Motor neuron (in vitro differentiated cells): ENCODE data around the gene ALDH1A1. TPM values are rescaled to one million over a fixed set of nuclear protein-coding genes. Genes with fewer than 3 reads are reported as not detected.
A peak's percentile ranks its signal among the peaks of the same experiment; 100 is the strongest.

Experiments
- ATAC-seq, 8 experiments: fragments of 200-7000 bp; cut with Tn5 transposase; replicated peaks in 6 of 8; 2 replicates each; pipeline ENCODE4 v1.8.0; 2021; ENCODE audit warnings: mild to moderate bottlenecking in 8 of 8, moderate library complexity in 8 of 8
- H3K27ac ChIP-seq, 2 donors: fragments of 250-450 bp; sonication (Bioruptor Pico); 2 replicates each; pipeline ENCODE4 v1.9.0; 2021; ENCODE audit warnings: antibody characterized with exemption in 2 of 2, mild to moderate bottlenecking in 2 of 2, moderate library complexity in 1 of 2
- H3K4me1 ChIP-seq, 2 donors: fragments of 250-450 bp; sonication (Bioruptor Pico); replicated peaks in 1 of 2; 2 replicates each; pipeline ENCODE4 v1.6.1; 2021; ENCODE audit warnings: antibody characterized with exemption in 2 of 2, mild to moderate bottlenecking in 2 of 2, moderate library complexity in 1 of 2
- H3K4me3 ChIP-seq, 5 donors: fragments of 250-450 bp; sonication (Bioruptor Pico); 2 replicates each; pipeline ENCODE4 v1.9.0; 2021; ENCODE audit warnings: antibody characterized with exemption in 5 of 5, mild to moderate bottlenecking in 5 of 5, moderate library complexity in 4 of 5
- WGBS, 10 experiments: fragments of 450-650 bp; shearing (Covaris generic); methylation state at CpG; one replicate each; pipeline ENCODE4 v1.0.0; 2022; 5-methylcytosine and 5-hydroxymethylcytosine counted together
- in situ Hi-C, 9 experiments: fragments of 400-800 bp; cut with MboI; loops; one replicate each; pipeline ENCODE4 v1.15.0; 2021; ENCODE audit warnings: low sequenced_read_pairs in 9 of 9, low pct_unique_long_range_greater_than_20kb in 2 of 9; ENCODE audit not compliant: unreplicated experiment in 9 of 9
- total RNA-seq, 8 experiments: library from RNA; unstranded; fragments of 300-600 nt; gene quantifications; 2 replicates each; pipeline versions ENCODE4 v1.2.3 to v1.2.4, GENCODE V29; 2022

ALDH1A1 gene
- total RNA-seq, 8 experiments from 2014 or later = 0.14 to 7.8 (median 0.31) TPM; not detected in 3

GRCh38 chr9:72984226-72984947 is 31.5 kb upstream of the ALDH1A1 start:
- ATAC-seq = no peak
- H3K4me3 ChIP-seq = no peak overlapping the region
- no peaks in the 10 kb centered on the region for H3K4me1 ChIP-seq
- 25 to 83% (median 68%) methylated on average over 1 to 2 of the region's 2 CpGs; no CpG with 5 or more reads in 1 of the 10 experiments for WGBS, 10 experiments
- in situ Hi-C loops = no loop called here
- no peak overlapping the region for H3K27ac ChIP-seq

GRCh38 chr9:72983512-72984225 is 30.8 kb upstream of the ALDH1A1 start:
- no peak for ATAC-seq
- no peak overlapping the region for H3K27ac ChIP-seq
- in situ Hi-C loops = no loop called here
- WGBS, 10 experiments = 20 to 82% (median 63%) methylated on average over 1 to 5 of the region's 5 CpGs; no CpG with 5 or more reads in 1 of the 10 experiments
- no peaks in the 10 kb centered on the region for H3K4me1 ChIP-seq
- no peak overlapping the region for H3K4me3 ChIP-seq

GRCh38 chr9:72983056-72983455 is 30.2 kb upstream of the ALDH1A1 start:
- in situ Hi-C loops = no loop called here
- no peaks in the 10 kb centered on the region for H3K4me1 ChIP-seq
- no peak overlapping the region for H3K27ac ChIP-seq
- H3K4me3 ChIP-seq = no peak overlapping the region
- peak in 1 of 8 experiments; percentile 49 for ATAC-seq

GRCh38 chr9:72982146-72982799 is 29.4 kb upstream of the ALDH1A1 start:
- 71 to 100% (median 92%) methylated on average over 1 to 5 of the region's 5 CpGs for WGBS, 10 experiments
- no peak for ATAC-seq
- in situ Hi-C loops = no loop called here
- no peaks in the 10 kb centered on the region for H3K4me1 ChIP-seq
- H3K27ac ChIP-seq = no peak overlapping the region
- H3K4me3 ChIP-seq = no peak overlapping the region

- 69 to 100% (median 97%) methylated on average over 1 to 5 of the region's 5 CpGs; no CpG with 5 or more reads in 1 of the 10 experiments for WGBS, 10 experiments
- H3K27ac ChIP-seq = no peak overlapping the region
- no peaks in the 10 kb centered on the region for H3K4me1 ChIP-seq
- in situ Hi-C loops = no loop called here
- H3K4me3 ChIP-seq = no peak overlapping the region
- no peak for ATAC-seq
Observed at GRCh38 chr9:72981433-72981832, 28.6 kb upstream of the ALDH1A1 start.

- 48 to 92% (median 75%) methylated on average over 3 to 12 of the region's 12 CpGs for WGBS, 10 experiments
- Histone ChIP-seq H3K4me1 (no peaks in the 10 kb centered on the region), H3K4me3 (no peak overlapping the region), H3K27ac (no peak overlapping the region)
- in situ Hi-C loops = no loop called here
- no peak for ATAC-seq
Observed at GRCh38 chr9:72980600-72981265, 27.9 kb upstream of the ALDH1A1 start.

- WGBS, 10 experiments = 76 to 100% (median 93%) methylated on average over 1 to 2 of the region's 2 CpGs; no CpG with 5 or more reads in 1 of the 10 experiments
- Histone ChIP-seq H3K27ac (no peak overlapping the region), H3K4me1 (no peaks in the 10 kb centered on the region), H3K4me3 (no peak overlapping the region)
- in situ Hi-C loops = no loop called here
- no peak for ATAC-seq
Observed at GRCh38 chr9:72980183-72980582, 27.3 kb upstream of the ALDH1A1 start.

GRCh38 chr9:72979405-72980100 is 26.7 kb upstream of the ALDH1A1 start:
- Histone ChIP-seq H3K4me3 (no peak overlapping the region), H3K4me1 (no peaks in the 10 kb centered on the region), H3K27ac (no peak overlapping the region)
- in situ Hi-C loops = no loop called here
- 10 to 100% (median 75%) methylated on average over 1 of the region's 1 CpG; no CpG with 5 or more reads in 3 of the 10 experiments for WGBS, 10 experiments
- no peak for ATAC-seq

- H3K27ac ChIP-seq = no peak overlapping the region
- 0 to 100% (median 83%) methylated on average over 1 of the region's 1 CpG; no CpG with 5 or more reads in 2 of the 10 experiments for WGBS, 10 experiments
- ATAC-seq = peak in 3 of 8 experiments; percentile 44 to 79 (median 50)
- in situ Hi-C loops = no loop called here
- no peaks in the 10 kb centered on the region for H3K4me1 ChIP-seq
- no peak overlapping the region for H3K4me3 ChIP-seq
Observed at GRCh38 chr9:72978744-72979143, 25.9 kb upstream of the ALDH1A1 start.

- H3K4me1 ChIP-seq = no peaks in the 10 kb centered on the region
- no peak overlapping the region for H3K27ac ChIP-seq
- no peak overlapping the region for H3K4me3 ChIP-seq
- ATAC-seq = no peak
- in situ Hi-C loops = no loop called here
- WGBS, 10 experiments = 83 to 100% (median 100%) methylated on average over 1 to 2 of the region's 2 CpGs; no CpG with 5 or more reads in 3 of the 10 experiments
Observed at GRCh38 chr9:72977670-72978069, 24.8 kb upstream of the ALDH1A1 start.

GRCh38 chr9:72974501-72974900 is 21.6 kb upstream of the ALDH1A1 start:
- no peaks in the 10 kb centered on the region for H3K4me1 ChIP-seq
- in situ Hi-C loops = no loop called here
- no peak overlapping the region for H3K4me3 ChIP-seq
- no peak for ATAC-seq
- no peak overlapping the region for H3K27ac ChIP-seq

- peak in 1 of 8 experiments; percentile 36 for ATAC-seq
- in situ Hi-C loops = no loop called here
- WGBS, 10 experiments = 66 to 100% (median 84%) methylated on average over 1 to 2 of the region's 2 CpGs; no CpG with 5 or more reads in 4 of the 10 experiments
Observed at GRCh38 chr9:72972636-72973035, 19.8 kb upstream of the ALDH1A1 start.

More at GRCh38 chr9:72972636-72973035, 19.8 kb upstream of the ALDH1A1 start:
- Histone ChIP-seq H3K27ac (no peak overlapping the region), H3K4me3 (no peak overlapping the region), H3K4me1 (no peaks in the 10 kb centered on the region)
